DOHH2 (cell line): ENCODE results near the gene MARCHF6.

Source experiments
- CTCF ChIP-seq: fragments of 200-600 bp; sonication (generic); IDR thresholded peaks from one replicate; pipeline ENCODE4 v1.5.1; 2014; ENCODE audit warnings: antibody characterized with exemption, mild to moderate bottlenecking, low read depth, low read length; ENCODE audit not compliant: poor library complexity, severe bottlenecking
- EZH2phosphoT487 ChIP-seq: fragments of 200-600 bp; sonication (generic); IDR thresholded peaks from 2 replicates; pipeline ENCODE4 v1.6.1; 2017; ENCODE audit warnings: borderline replicate concordance, mild to moderate bottlenecking, antibody characterized with exemption, low read length, moderate library complexity, mixed read lengths

- TF ChIP-seq CTCF (no peak), EZH2phosphoT487 (no peak)
These were observed 24.1 kb upstream of the MARCHF6 start for GRCh38 chr5:10329446-10329819.
